ENCODE results near the gene ZNF283. TPM values are rescaled to one million over a fixed set of nuclear protein-coding genes. Genes with fewer than 3 reads are reported as not detected.
"Not testable (repeated sequence)": the region's sequence is repeated elsewhere in the genome, so short reads cannot be mapped to it uniquely, and the experiment has no call there.

The ZNF283 gene
- polyA plus RNA-seq, 12 donors, result 5.6 to 18.5 (median 11.6) TPM; not detected in 1

- DNase-seq, result no peak
These were observed 28.3 kb upstream of the ZNF283 start for GRCh38 chr19:43798546-43799409.

GRCh38 chr19:43799502-43800142, 27.5 kb upstream of the ZNF283 start:
- DNase-seq, result no peak

GRCh38 chr19:43802216-43802951, 24.7 kb upstream of the ZNF283 start, which contains the start of gene LYPD5:
Gene LYPD5 (minus strand): TSS chr19:43802447. CDS start chr19:43802380, 67 bp downstream.
- no peak for DNase-seq

GRCh38 chr19:43804432-43804831, 22.7 kb upstream of the ZNF283 start:
- DNase-seq, result no peak

GRCh38 chr19:43806401-43806800, 20.7 kb upstream of the ZNF283 start:
- not testable (repeated sequence) for DNase-seq

GRCh38 chr19:43806848-43807247, 20.3 kb upstream of the ZNF283 start:
- DNase-seq, result no peak

- DNase-seq, result no peak
These were observed 19.5 kb upstream of the ZNF283 start for GRCh38 chr19:43807651-43808050.

- DNase-seq, result peak; percentile 30
These were observed 17.1 kb upstream of the ZNF283 start for GRCh38 chr19:43809762-43810696.

GRCh38 chr19:43811837-43812236, 15.3 kb upstream of the ZNF283 start:
- DNase-seq, result no peak

- DNase-seq, result no peak
These were observed 14.9 kb upstream of the ZNF283 start for GRCh38 chr19:43812259-43812658.

- DNase-seq, result no peak
These were observed 14.4 kb upstream of the ZNF283 start for GRCh38 chr19:43812688-43813087.

- no peak for DNase-seq
These were observed 12.3 kb upstream of the ZNF283 start for GRCh38 chr19:43814663-43815352.

- DNase-seq, result not testable (repeated sequence)
These were observed 9.7 kb upstream of the ZNF283 start for GRCh38 chr19:43817454-43817853.

GRCh38 chr19:43818500-43818899, 8.6 kb upstream of the ZNF283 start:
- DNase-seq, result no peak

- DNase-seq, result no peak
These were observed 6.8 kb upstream of the ZNF283 start for GRCh38 chr19:43820098-43820883.

- DNase-seq, result no peak
These were observed 6.3 kb upstream of the ZNF283 start for GRCh38 chr19:43820884-43821215.

- not testable (repeated sequence) for DNase-seq
These were observed 3.3 kb upstream of the ZNF283 start for GRCh38 chr19:43823856-43824255.

GRCh38 chr19:43824572-43824971, 2.5 kb upstream of the ZNF283 start:
- not testable (repeated sequence) for DNase-seq

- no peak for DNase-seq
These were observed 12.0 kb downstream of the ZNF283 start for GRCh38 chr19:43839139-43839538.

GRCh38 chr19:43842007-43842406, 14.9 kb downstream of the ZNF283 start:
- DNase-seq, result no peak

Data from muscle of arm (tissue), 12 donors.